ENCODE results near the gene MTERF4. TPM values are rescaled to one million over a fixed set of nuclear protein-coding genes. Genes with fewer than 3 reads are reported as not detected.

MTERF4 gene
- total RNA-seq, 2 experiments from 2014 or later: 33.2 to 36.6 TPM

GRCh38 chr2:241048949-241049343, 53.1 kb downstream of the MTERF4 start:
- Mint-ChIP-seq H3K36me3 (ENCODE audit: low read depth) (peaks cover 2% of the 10 kb centered on the region), H3K4me1 (ENCODE audit: low read depth) (no peaks in the 10 kb centered on the region), H3K4me3 (no peak overlapping the region), H3K27me3 (no peaks in the 10 kb centered on the region), H3K27ac (no peak overlapping the region), H3K9me3 (peaks cover 4% of the 10 kb centered on the region)
- ChIA-PET POLR2A (interaction anchor here (0.8 kb wide), 1 partner anchor 41 kb away, joined by 3 read pairs; no protein-coding TSS in a partner anchor), CTCF (no interaction called here)
- DNase-seq (no peak), ATAC-seq (no peak)
- no peak for TF ChIP-seq CTCF (IDR thresholded peaks at IDR 0.05)
- intact Hi-C loops (cut with micrococcal nuclease): no loop called here

- no peak for TF ChIP-seq CTCF (IDR thresholded peaks at IDR 0.05)
- Mint-ChIP-seq H3K4me1 (ENCODE audit: low read depth) (no peaks in the 10 kb centered on the region), H3K9me3 (peaks cover 4% of the 10 kb centered on the region), H3K36me3 (ENCODE audit: low read depth) (peaks cover 2% of the 10 kb centered on the region), H3K4me3 (no peak overlapping the region), H3K27ac (no peak overlapping the region), H3K27me3 (no peaks in the 10 kb centered on the region)
- DNase-seq (no peak), ATAC-seq (no peak)
- intact Hi-C loops (cut with micrococcal nuclease): no loop called here
- ChIA-PET CTCF (no interaction called here), POLR2A (interaction anchor here (0.6 to 0.8 kb wide), 2 partner anchors 13 to 40 kb away, joined by 3 read pairs; no protein-coding TSS in a partner anchor)
These were observed 53.7 kb downstream of the MTERF4 start for GRCh38 chr2:241048149-241048948.

- DNase-seq (no peak), ATAC-seq (no peak)
- Mint-ChIP-seq H3K36me3 (ENCODE audit: low read depth) (peaks cover 2% of the 10 kb centered on the region), H3K9me3 (peaks cover 4% of the 10 kb centered on the region), H3K4me1 (ENCODE audit: low read depth) (no peaks in the 10 kb centered on the region), H3K27ac (no peak overlapping the region), H3K4me3 (no peak overlapping the region), H3K27me3 (no peaks in the 10 kb centered on the region)
- CTCF ChIA-PET: no interaction called here
- POLR2A ChIA-PET: interaction anchor here (0.5 to 0.7 kb wide), 2 partner anchors 96 to 287 kb away, joined by 3 read pairs; no protein-coding TSS in a partner anchor
- intact Hi-C loops (cut with micrococcal nuclease): no loop called here
- no peak for TF ChIP-seq CTCF (IDR thresholded peaks at IDR 0.05)
These were observed 54.7 kb downstream of the MTERF4 start for GRCh38 chr2:241047253-241048010.

Other genes starting within 250 kb of the MTERF4 start
- not detected for gene AGXT, start 233.5 kb downstream of the MTERF4 start, total RNA-seq
- not detected for gene MAB21L4, start 206.1 kb downstream of the MTERF4 start, total RNA-seq
- gene CROCC2, start 196.0 kb downstream of the MTERF4 start, total RNA-seq: not detected
- 1 to 10 TPM; 1.4 to 1.8 TPM for gene SNED1, start 103.7 kb downstream of the MTERF4 start, total RNA-seq
- gene PASK, start 47.2 kb upstream of the MTERF4 start, total RNA-seq: 10 to 100 TPM; 71.3 to 74.8 TPM
- gene PPP1R7, start 48.2 kb upstream of the MTERF4 start, total RNA-seq: 10 to 100 TPM; 82.9 to 88.7 TPM
- gene ANO7, start 86.4 kb upstream of the MTERF4 start, total RNA-seq: 1 to 10 TPM; 5.1 to 5.4 TPM
- 100 to 1,000 TPM; 259 to 266 TPM for gene HDLBP, start 213.4 kb upstream of the MTERF4 start, total RNA-seq
- gene SEPTIN2, start 213.6 kb upstream of the MTERF4 start, total RNA-seq: 100 to 1,000 TPM; 210 to 211 TPM

Measured in activated CD8-positive, alpha-beta T cell treated with anti-CD3 and anti-CD28 coated beads for 36 hours (primary cell).